Naive thymus-derived CD4-positive, alpha-beta T cell (primary cell): ENCODE data around the gene KBTBD6. TPM values are rescaled to one million over a fixed set of nuclear protein-coding genes. Genes with fewer than 3 reads are reported as not detected.

ENCODE experiments used
- ATAC-seq: fragments of 150-1000 bp; cut with Tn5 transposase; 2 replicates; pipeline ENCODE4 v1.10.0; 2021; ENCODE audit warnings: mild to moderate bottlenecking, moderate library complexity
- CTCF ChIA-PET: fragments of 350-600 bp; sonication (Branson Sonifier 250); formaldehyde crosslinking; loops from one replicate; lab custom pipeline; 2021; ENCODE audit warnings: antibody characterized with exemption; lab: Charles Lee
- POLR2A ChIA-PET: fragments of 350-600 bp; sonication (Branson Sonifier 250); formaldehyde crosslinking; loops from one replicate; lab custom pipeline; 2021; ENCODE audit warnings: antibody characterized with exemption, inconsistent platforms; lab: Charles Lee
- DNase-seq, 9 donors: peaks; one replicate each; pipeline versions ENCODE4 v3.0.0 to v3.0.0-alpha.2; 2020 to 2022; ENCODE audit warnings: mixed read lengths in 1 of 9
- H3K27ac ChIP-seq: one replicate; pipeline ENCODE4 v1.7.0; 2013; ENCODE audit warnings: mild to moderate bottlenecking, low read depth, low read length, moderate library complexity
- H3K27me3 ChIP-seq, 2 donors: one replicate each; pipeline ENCODE4 v1.7.0; 2013; ENCODE audit warnings: low read length in 2 of 2, mild to moderate bottlenecking in 2 of 2, moderate library complexity in 2 of 2; ENCODE audit not compliant: control insufficient read depth in 2 of 2, insufficient read depth in 2 of 2
- H3K36me3 ChIP-seq, 3 experiments: 1 replicate in 2 of 3; 2 replicates in 1 of 3; pipeline ENCODE4 v1.7.0; 2013; ENCODE audit warnings: low read length in 3 of 3, mild to moderate bottlenecking in 3 of 3, moderate library complexity in 1 of 3; ENCODE audit not compliant: insufficient read depth in 3 of 3, control insufficient read depth in 2 of 3
- H3K4me1 ChIP-seq, 2 donors: one replicate each; pipeline ENCODE4 v1.7.0; 2013; ENCODE audit warnings: low read length in 2 of 2, mild to moderate bottlenecking in 2 of 2, moderate library complexity in 1 of 2; ENCODE audit not compliant: control insufficient read depth in 2 of 2, insufficient read depth in 2 of 2
- H3K4me3 ChIP-seq: 2 replicates; pipeline ENCODE4 v1.7.0; 2013; ENCODE audit warnings: mild to moderate bottlenecking, low read length
- H3K9me3 ChIP-seq, 3 experiments: 1 replicate in 2 of 3; 2 replicates in 1 of 3; pipeline ENCODE4 v1.7.0; 2013; ENCODE audit warnings: low read length in 3 of 3; ENCODE audit not compliant: control insufficient read depth in 2 of 3
- H3K27ac Mint-ChIP-seq, 9 donors: one replicate each; pipeline ENCODE4 v1.8.0; 2020 to 2022; ENCODE audit warnings: mixed read lengths in 9 of 9, mild to moderate bottlenecking in 8 of 9, moderate library complexity in 5 of 9, inconsistent platforms in 2 of 9
- H3K27me3 Mint-ChIP-seq, 5 donors: one replicate each; pipeline ENCODE4 v1.8.0; 2021 to 2022; ENCODE audit warnings: mixed read lengths in 5 of 5, mild to moderate bottlenecking in 1 of 5
- H3K36me3 Mint-ChIP-seq, 5 donors: one replicate each; pipeline ENCODE4 v1.8.0; 2020 to 2022; ENCODE audit warnings: mixed read lengths in 5 of 5, mild to moderate bottlenecking in 3 of 5, inconsistent platforms in 1 of 5
- H3K4me1 Mint-ChIP-seq, 7 donors: one replicate each; pipeline ENCODE4 v1.8.0; 2020 to 2022; ENCODE audit warnings: mixed read lengths in 7 of 7, mild to moderate bottlenecking in 3 of 7, inconsistent platforms in 1 of 7
- H3K4me3 Mint-ChIP-seq, 10 donors: one replicate each; pipeline ENCODE4 v1.8.0; 2020 to 2022; ENCODE audit warnings: mild to moderate bottlenecking in 10 of 10, mixed read lengths in 10 of 10, moderate library complexity in 6 of 10, inconsistent platforms in 2 of 10
- H3K9me3 Mint-ChIP-seq, 11 donors: one replicate each; pipeline ENCODE4 v1.8.0; 2020 to 2022; ENCODE audit warnings: mixed read lengths in 11 of 11, mild to moderate bottlenecking in 4 of 11, inconsistent platforms in 1 of 11, moderate library complexity in 1 of 11
- intact Hi-C, 2 donors: fragments of 100-400 bp; cut with micrococcal nuclease; formaldehyde crosslinking; loops; one replicate each; pipeline ENCODE4 v1.15.1; 2023
- polyA plus RNA-seq, 2 donors: library from polyadenylated mRNA; unstranded; fragments of 300-500 nt; fragmentation: Illumina TruSeq; gene quantifications; one replicate each; pipeline ENCODE4 v1.2.3, GENCODE V29; 2021
- total RNA-seq, 6 experiments: library from RNA in 5 of 6; stranded (reverse) in 5 of 6; gene quantifications; 1 replicate in 5 of 6; 2 replicates in 1 of 6; pipeline ENCODE4 v1.2.3 and lab custom pipeline; 2021 to 2026

The KBTBD6 gene
- total and polyA plus RNA-seq, 7 experiments from 2014 or later: 3.0 to 9.2 (median 6.0) TPM

- Histone ChIP-seq H3K27me3 (no peaks in the 10 kb centered on the region), H3K4me1 (no peaks in the 10 kb centered on the region), H3K27ac (no peak overlapping the region), H3K4me3 (no peak overlapping the region), H3K36me3 (no peaks in the 10 kb centered on the region), H3K9me3 (peaks cover 8 to 45% (median 20%) of the 10 kb centered on the region in 3 experiments)
- intact Hi-C loops: no loop called here
- DNase-seq: no peak
- Mint-ChIP-seq H3K36me3 (peaks cover 33 to 80% (median 72%) of the 10 kb centered on the region in 5 donors), H3K9me3 (peaks cover 16 to 77% (median 57%) of the 10 kb centered on the region in 11 donors), H3K4me3 (peak overlapping the region in 1 of 10 donors; percentile 27), H3K27ac (peak overlapping the region in 2 of 9 donors; percentile 46 to 60), H3K27me3 (no peaks in the 10 kb centered on the region), H3K4me1 (peaks cover 0 to under 1% (median 0%) of the 10 kb centered on the region in 7 donors)
- ChIA-PET CTCF (no interaction called here), POLR2A (no interaction called here)
- ATAC-seq: no peak
Observed at GRCh38 chr13:41148419-41149283, 16.0 kb upstream of the KBTBD6 start.

GRCh38 chr13:41145136-41145908 lies 12.7 kb upstream of the KBTBD6 start:
- H3K4me3 Mint-ChIP-seq: no peak overlapping the region
- DNase-seq: no peak
- no peaks in the 10 kb centered on the region for H3K4me1 Mint-ChIP-seq
- no peak overlapping the region for H3K27ac ChIP-seq
- no peaks in the 10 kb centered on the region for H3K36me3 ChIP-seq
- intact Hi-C loops: no loop called here
- ATAC-seq: no peak
- H3K4me1 ChIP-seq: no peaks in the 10 kb centered on the region
- no peaks in the 10 kb centered on the region for H3K27me3 Mint-ChIP-seq
- H3K27ac Mint-ChIP-seq: no peak overlapping the region
- H3K27me3 ChIP-seq: no peaks in the 10 kb centered on the region
- peaks cover 20 to 50% (median 42%) of the 10 kb centered on the region in 5 donors for H3K36me3 Mint-ChIP-seq
- ChIA-PET CTCF (no interaction called here), POLR2A (no interaction called here)
- H3K4me3 ChIP-seq: no peak overlapping the region
- peaks cover 3 to 31% (median 20%) of the 10 kb centered on the region in 3 experiments for H3K9me3 ChIP-seq
- peaks cover 7 to 47% (median 31%) of the 10 kb centered on the region in 11 donors for H3K9me3 Mint-ChIP-seq

GRCh38 chr13:41144576-41144975 lies 12.0 kb upstream of the KBTBD6 start:
- Mint-ChIP-seq H3K9me3 (peaks cover 6 to 40% (median 25%) of the 10 kb centered on the region in 11 donors), H3K27ac (no peak overlapping the region), H3K4me1 (peaks cover 0 to 2% (median 0%) of the 10 kb centered on the region in 7 donors), H3K36me3 (peaks cover 17 to 42% (median 34%) of the 10 kb centered on the region in 5 donors), H3K27me3 (no peaks in the 10 kb centered on the region), H3K4me3 (no peak overlapping the region)
- Histone ChIP-seq H3K27me3 (no peaks in the 10 kb centered on the region), H3K27ac (no peak overlapping the region), H3K4me1 (no peaks in the 10 kb centered on the region), H3K4me3 (no peak overlapping the region), H3K9me3 (peaks cover 3 to 23% (median 15%) of the 10 kb centered on the region in 3 experiments), H3K36me3 (no peaks in the 10 kb centered on the region)
- DNase-seq (no peak), ATAC-seq (no peak)
- ChIA-PET POLR2A (no interaction called here), CTCF (no interaction called here)
- intact Hi-C loops: no loop called here

GRCh38 chr13:41139296-41139966 lies 6.8 kb upstream of the KBTBD6 start:
- no peak overlapping the region for H3K4me3 ChIP-seq
- H3K36me3 ChIP-seq: no peaks in the 10 kb centered on the region
- no peaks in the 10 kb centered on the region for H3K27me3 Mint-ChIP-seq
- no peaks in the 10 kb centered on the region for H3K9me3 ChIP-seq
- ChIA-PET CTCF (no interaction called here), POLR2A (interaction anchor here (0.6 kb wide), 1 partner anchor 379 kb away, joined by 4 read pairs; no protein-coding TSS in a partner anchor)
- no peaks in the 10 kb centered on the region for H3K27me3 ChIP-seq
- no peak overlapping the region for H3K27ac Mint-ChIP-seq
- H3K4me3 Mint-ChIP-seq: no peak overlapping the region
- H3K4me1 ChIP-seq: no peaks in the 10 kb centered on the region
- DNase-seq (no peak), ATAC-seq (no peak)
- H3K27ac ChIP-seq: no peak overlapping the region
- intact Hi-C loops: loop anchor here in 1 of 2 donors (10.0 kb wide), 1 partner anchor 215 kb away; no protein-coding TSS in a partner anchor
- H3K9me3 Mint-ChIP-seq: peaks cover 0 to 1% (median 0%) of the 10 kb centered on the region in 11 donors
- H3K36me3 Mint-ChIP-seq: peaks cover 0 to 13% (median 2%) of the 10 kb centered on the region in 5 donors
- peaks cover 0 to 5% (median 0%) of the 10 kb centered on the region in 7 donors for H3K4me1 Mint-ChIP-seq

- Mint-ChIP-seq H3K4me1 (peaks cover 10 to 17% (median 13%) of the 10 kb centered on the region in 7 donors), H3K36me3 (peaks cover 0 to 12% (median 5%) of the 10 kb centered on the region in 5 donors), H3K27me3 (no peaks in the 10 kb centered on the region), H3K9me3 (peaks cover 0 to 3% (median 0%) of the 10 kb centered on the region in 11 donors), H3K4me3 (no peak overlapping the region), H3K27ac (no peak overlapping the region)
- Histone ChIP-seq H3K4me1 (peaks cover 0 to 6% of the 10 kb centered on the region in 2 donors), H3K9me3 (no peaks in the 10 kb centered on the region), H3K4me3 (no peak overlapping the region), H3K27me3 (no peaks in the 10 kb centered on the region), H3K27ac (no peak overlapping the region), H3K36me3 (no peaks in the 10 kb centered on the region)
- ChIA-PET CTCF (no interaction called here), POLR2A (no interaction called here)
- ATAC-seq (no peak), DNase-seq (no peak)
- intact Hi-C loops: loop anchor here in 1 of 2 donors (10.0 kb wide), 1 partner anchor 213 kb away; no protein-coding TSS in a partner anchor
Observed at GRCh38 chr13:41137951-41138350, 5.3 kb upstream of the KBTBD6 start.

- Mint-ChIP-seq H3K27ac (no peak overlapping the region), H3K9me3 (peaks cover 0 to 3% (median 0%) of the 10 kb centered on the region in 11 donors), H3K27me3 (no peaks in the 10 kb centered on the region), H3K4me3 (no peak overlapping the region), H3K4me1 (peaks cover 11 to 24% (median 19%) of the 10 kb centered on the region in 7 donors), H3K36me3 (peaks cover 0 to 12% (median 5%) of the 10 kb centered on the region in 5 donors)
- Histone ChIP-seq H3K4me3 (no peak overlapping the region), H3K4me1 (peaks cover 0 to 6% of the 10 kb centered on the region in 2 donors), H3K36me3 (peaks cover 0 to 3% (median 0%) of the 10 kb centered on the region in 3 experiments), H3K27ac (no peak overlapping the region), H3K27me3 (no peaks in the 10 kb centered on the region), H3K9me3 (no peaks in the 10 kb centered on the region)
- DNase-seq: no peak
- ChIA-PET POLR2A (no interaction called here), CTCF (no interaction called here)
- ATAC-seq: no peak
- intact Hi-C loops: loop anchor here in 1 of 2 donors (10.0 kb wide), 1 partner anchor 212 kb away; no protein-coding TSS in a partner anchor
Observed at GRCh38 chr13:41137241-41137640, 4.6 kb upstream of the KBTBD6 start.
